ENCODE measurements around the gene KLRC3.
"Not testable (repeated sequence)": the region's sequence is repeated elsewhere in the genome, so short reads cannot be mapped to it uniquely, and the experiment has no call there.

KLRC3 gene

DNA sequence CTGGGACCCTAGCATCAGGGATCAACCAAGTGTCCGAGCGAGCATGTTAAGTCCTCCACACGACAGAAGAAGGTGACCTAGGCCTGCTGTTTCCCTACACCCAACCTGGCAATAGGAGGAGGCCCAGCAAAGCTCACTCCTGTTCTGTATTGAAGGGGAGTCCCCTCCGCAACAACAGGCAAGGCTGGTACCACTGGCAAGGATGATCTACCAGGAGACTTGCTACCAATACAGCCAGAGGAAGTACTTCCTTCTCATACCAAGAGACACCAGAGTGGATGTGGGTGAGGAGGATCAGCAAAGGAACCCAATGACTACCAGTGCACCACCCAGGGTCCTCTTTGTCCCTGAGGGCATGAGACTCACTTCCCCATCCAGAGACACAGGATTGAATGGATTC lies 27.8 kb upstream of the KLRC3 start:
- no peak overlapping the region for H3K4me3 ChIP-seq (ENCODE audit: low read length)
- TF ChIP-seq CTCF (IDR thresholded peaks at IDR 0.05; ENCODE audit: insufficient read depth, low read depth, low read length, missing control alignments) = no peak
- no peak for DNase-seq (ENCODE audit: low read depth)

DNA sequence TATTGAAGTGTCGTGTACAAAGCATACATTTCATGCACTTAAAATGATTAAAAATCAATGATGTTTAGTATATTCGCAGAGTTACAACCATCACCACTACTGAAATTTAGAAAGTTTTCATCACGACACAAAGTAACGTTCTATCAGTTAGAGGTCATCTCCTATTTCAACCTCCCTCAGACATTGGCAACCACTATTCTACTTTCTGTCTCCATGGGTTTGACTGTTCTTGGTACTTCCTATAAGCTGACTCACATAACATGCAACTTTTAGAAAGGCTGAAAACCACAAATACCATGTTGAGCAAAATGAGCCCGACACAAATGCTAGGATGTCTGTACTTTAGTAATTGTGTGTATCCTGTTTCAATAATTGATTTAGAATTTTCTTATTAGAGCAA lies 25.7 kb upstream of the KLRC3 start:
- not testable (repeated sequence) for DNase-seq (ENCODE audit: low read depth)

DNA sequence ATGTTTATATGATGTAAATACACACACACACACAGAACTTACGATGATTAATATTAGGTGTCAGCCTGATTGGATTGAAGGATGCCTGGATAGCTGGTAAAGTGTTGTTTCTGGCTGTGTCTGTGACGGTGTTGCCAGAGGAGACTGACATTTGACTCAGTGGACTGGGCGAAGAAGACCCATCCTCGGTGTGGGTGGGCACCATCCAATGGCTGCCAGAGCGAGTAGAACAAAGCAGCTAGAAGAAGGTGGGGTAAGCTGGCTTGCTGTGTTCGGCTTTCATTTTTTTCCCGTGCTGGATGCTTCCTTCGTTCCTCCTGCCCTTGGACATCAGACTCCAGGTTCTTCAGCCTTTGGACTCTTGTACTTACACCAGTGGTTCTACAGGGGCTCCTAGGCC lies 20.7 kb upstream of the KLRC3 start:
- DNase-seq (ENCODE audit: low read depth); H3K4me3 ChIP-seq (ENCODE audit: low read length): not testable (repeated sequence)

More for the DNA sequence above, 25.7 kb upstream of the KLRC3 start:
- H3K4me3 ChIP-seq (ENCODE audit: low read length) = not testable (repeated sequence)

DNA sequence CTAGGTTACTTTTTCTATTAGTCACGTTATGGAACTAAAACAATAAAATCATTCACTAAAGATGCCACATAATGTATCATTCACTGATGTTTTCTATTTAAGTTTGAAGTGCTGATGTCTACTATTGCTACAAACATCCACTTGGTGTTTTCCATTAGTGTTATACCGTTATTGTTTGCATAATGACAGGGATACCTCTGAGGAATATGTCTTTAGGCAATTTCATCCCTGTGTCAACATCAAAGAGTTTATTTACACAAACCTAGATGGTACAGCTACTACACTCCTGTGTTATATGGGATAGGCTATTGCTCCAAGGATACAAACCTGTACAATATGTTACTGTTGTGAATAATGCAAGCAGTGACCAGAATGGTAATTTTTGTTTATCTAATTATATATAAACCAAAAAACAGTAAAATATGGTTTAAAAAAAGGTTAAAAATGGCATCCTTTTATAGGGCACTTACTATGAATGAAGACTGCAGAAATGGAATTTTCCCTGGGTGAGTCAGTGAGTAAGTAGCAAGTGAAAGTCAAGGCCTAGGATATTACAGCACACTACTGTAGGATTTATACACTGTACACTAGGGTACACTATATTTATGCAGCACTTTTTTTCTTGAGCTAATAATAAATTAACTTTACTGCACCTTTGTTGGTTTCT lies 19.3 kb upstream of the KLRC3 start:
- DNase-seq (ENCODE audit: low read depth) = peak; percentile 17
- H3K4me3 ChIP-seq (ENCODE audit: low read length) = not testable (repeated sequence)

DNA sequence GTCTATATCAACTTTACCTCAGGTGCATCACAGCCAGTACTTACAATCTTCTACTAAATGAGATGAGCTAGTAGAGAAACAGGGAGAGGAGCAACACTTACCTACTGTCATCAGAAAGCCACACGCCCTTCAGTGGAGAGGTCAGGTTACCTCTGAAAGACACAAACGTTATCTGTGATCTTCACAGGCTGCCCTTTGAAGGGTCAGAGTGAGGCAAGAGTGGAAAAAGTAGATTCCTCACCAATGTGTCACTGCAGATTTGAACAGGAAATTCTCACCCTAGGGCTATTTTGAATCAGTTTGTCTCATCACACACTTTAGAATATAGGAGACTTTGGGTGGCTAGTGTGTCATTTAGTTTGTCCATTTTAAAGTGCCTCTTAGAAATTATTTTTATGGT lies 17.2 kb upstream of the KLRC3 start:
- not testable (repeated sequence) for H3K4me3 ChIP-seq (ENCODE audit: low read length); DNase-seq (ENCODE audit: low read depth)

GRCh38 chr12:10435816-10436215 lies 15.4 kb upstream of the KLRC3 start, which contains the start of gene KLRC2:
Gene KLRC2, minus strand, starts transcription at chr12:10436010. Its CDS starts 24 bp downstream, at chr12:10435986.
- H3K4me3 ChIP-seq (ENCODE audit: low read length); DNase-seq (ENCODE audit: low read depth): not testable (repeated sequence)

GRCh38 chr12:10430623-10431022 lies 10.2 kb upstream of the KLRC3 start:
- not testable (repeated sequence) for DNase-seq (ENCODE audit: low read depth); H3K4me3 ChIP-seq (ENCODE audit: low read length)

GRCh38 chr12:10425938-10426337 lies 5.5 kb upstream of the KLRC3 start:
- not testable (repeated sequence) for H3K4me3 ChIP-seq (ENCODE audit: low read length); DNase-seq (ENCODE audit: low read depth)

DNA sequence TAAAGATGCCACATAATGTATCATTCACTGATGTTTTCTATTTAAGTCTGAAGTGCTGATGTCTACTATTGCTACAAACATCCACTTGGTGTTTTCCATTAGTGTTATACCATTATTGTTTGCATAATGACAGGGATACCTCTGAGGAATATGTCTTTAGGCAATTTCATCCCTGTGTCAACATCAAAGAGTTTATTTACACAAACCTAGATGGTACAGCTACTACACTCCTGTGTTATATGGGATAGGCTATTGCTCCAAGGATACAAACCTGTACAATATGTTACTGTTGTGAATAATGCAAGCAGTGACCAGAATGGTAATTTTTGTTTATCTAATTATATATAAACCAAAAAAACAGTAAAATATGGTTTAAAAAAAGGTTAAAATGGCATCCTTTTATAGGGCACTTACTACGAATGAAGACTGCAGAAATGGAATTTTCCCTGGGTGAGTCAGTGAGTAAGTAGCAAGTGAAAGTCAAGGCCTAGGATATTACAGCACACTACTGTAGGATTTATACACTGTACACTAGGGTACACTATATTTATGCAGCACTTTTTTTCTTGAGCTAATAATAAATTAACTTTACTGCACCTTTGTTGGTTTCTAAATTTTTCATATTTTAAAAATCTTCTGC lies 4.0 kb upstream of the KLRC3 start:
- H3K4me3 ChIP-seq (ENCODE audit: low read length); DNase-seq (ENCODE audit: low read depth): not testable (repeated sequence)

- not testable (repeated sequence) for H3K4me3 ChIP-seq (ENCODE audit: low read length); DNase-seq (ENCODE audit: low read depth)
Observed at GRCh38 chr12:10422159-10422558, 1.8 kb upstream of the KLRC3 start.

DNA sequence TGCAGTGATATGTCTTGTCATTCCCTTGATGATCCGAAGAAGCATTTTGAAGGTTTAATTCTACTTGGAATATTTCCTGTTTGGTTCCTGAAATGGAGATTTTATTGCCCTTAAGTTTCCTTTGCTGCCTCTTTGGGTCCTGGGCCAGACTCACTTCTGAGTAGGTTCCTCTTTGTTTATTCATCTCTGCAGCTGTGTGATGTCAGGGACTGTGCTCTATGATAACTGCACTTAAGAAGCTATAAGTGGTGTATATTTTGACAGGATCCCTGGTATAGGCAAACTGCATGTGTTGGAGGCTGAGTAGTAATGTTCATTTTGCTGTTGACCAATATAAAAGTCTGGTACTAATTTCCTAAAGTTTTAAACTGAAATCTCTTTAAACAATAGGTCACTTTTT lies 11.0 kb downstream of the KLRC3 start, which contains the start of gene KLRC4:
Gene KLRC4 (minus strand): TSS at position 366 of the 400 bp plus-strand sequence. CDS start 182 bp downstream, at position 184.
- no peak for TF ChIP-seq CTCF (IDR thresholded peaks at IDR 0.05; ENCODE audit: insufficient read depth, low read depth, low read length, missing control alignments)
- DNase-seq (ENCODE audit: low read depth) = peak; percentile 35
- no peak within 1 kb of the TSS for H3K4me3 ChIP-seq (ENCODE audit: low read length)

DNA sequence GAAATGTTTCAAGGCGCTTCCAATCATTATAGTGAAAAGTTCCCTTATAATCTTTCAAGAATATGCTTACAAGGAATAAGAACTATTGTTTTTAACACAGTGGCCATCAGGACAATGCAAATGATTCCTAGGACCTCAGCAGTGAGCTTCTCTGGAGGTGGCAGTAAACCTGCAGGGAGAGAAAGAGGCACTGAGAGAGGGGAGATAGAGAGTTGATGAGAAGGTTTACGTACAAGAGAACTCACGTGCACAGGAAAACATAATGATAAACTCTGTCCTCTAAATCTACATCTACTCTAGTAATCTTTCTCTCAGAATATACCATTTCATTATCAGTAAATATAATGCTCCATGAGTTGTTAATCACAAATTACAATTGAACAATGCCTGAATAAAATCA lies 11.6 kb downstream of the KLRC3 start:
- TF ChIP-seq CTCF (IDR thresholded peaks at IDR 0.05; ENCODE audit: insufficient read depth, low read depth, low read length, missing control alignments) = no peak
- DNase-seq (ENCODE audit: low read depth) = no peak
- H3K4me3 ChIP-seq (ENCODE audit: low read length) = no peak overlapping the region
